Sigmoid colon (tissue), 4 donors: ENCODE data around the gene MYL9.

ENCODE experiments used
- EP300 ChIP-seq, 4 donors: sonication (generic); formaldehyde crosslinking; IDR thresholded peaks; one replicate each; pipeline ENCODE4 v1.6.1; 2017; ENCODE audit warnings: antibody characterized with exemption in 4 of 4
- POLR2A ChIP-seq, 2 donors: fragments of 450-650 bp; IDR thresholded peaks; one replicate each; pipeline ENCODE4 v1.6.1; 2016; ENCODE audit warnings: antibody characterized with exemption in 2 of 2, mild to moderate bottlenecking in 2 of 2, moderate library complexity in 2 of 2
- POLR2AphosphoS5 ChIP-seq, 4 donors: sonication (generic); formaldehyde crosslinking; IDR thresholded peaks; one replicate each; pipeline ENCODE4 v1.6.1; 2017; ENCODE audit warnings: antibody characterized with exemption in 4 of 4
- TF ChIP-seq, protein P1 (sequence below), 4 experiments: fragments of 450-650 bp in 3 of 4; fragments of 200-600 bp in 1 of 4; IDR thresholded peaks; one replicate each; pipeline ENCODE4 v1.5.1; 2016 to 2019; ENCODE audit warnings: antibody characterized with exemption in 4 of 4, mild to moderate bottlenecking in 3 of 4, moderate library complexity in 2 of 4

- TF ChIP-seq, protein P1, sequence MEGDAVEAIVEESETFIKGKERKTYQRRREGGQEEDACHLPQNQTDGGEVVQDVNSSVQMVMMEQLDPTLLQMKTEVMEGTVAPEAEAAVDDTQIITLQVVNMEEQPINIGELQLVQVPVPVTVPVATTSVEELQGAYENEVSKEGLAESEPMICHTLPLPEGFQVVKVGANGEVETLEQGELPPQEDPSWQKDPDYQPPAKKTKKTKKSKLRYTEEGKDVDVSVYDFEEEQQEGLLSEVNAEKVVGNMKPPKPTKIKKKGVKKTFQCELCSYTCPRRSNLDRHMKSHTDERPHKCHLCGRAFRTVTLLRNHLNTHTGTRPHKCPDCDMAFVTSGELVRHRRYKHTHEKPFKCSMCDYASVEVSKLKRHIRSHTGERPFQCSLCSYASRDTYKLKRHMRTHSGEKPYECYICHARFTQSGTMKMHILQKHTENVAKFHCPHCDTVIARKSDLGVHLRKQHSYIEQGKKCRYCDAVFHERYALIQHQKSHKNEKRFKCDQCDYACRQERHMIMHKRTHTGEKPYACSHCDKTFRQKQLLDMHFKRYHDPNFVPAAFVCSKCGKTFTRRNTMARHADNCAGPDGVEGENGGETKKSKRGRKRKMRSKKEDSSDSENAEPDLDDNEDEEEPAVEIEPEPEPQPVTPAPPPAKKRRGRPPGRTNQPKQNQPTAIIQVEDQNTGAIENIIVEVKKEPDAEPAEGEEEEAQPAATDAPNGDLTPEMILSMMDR (IDR thresholded peaks at IDR 0.05): no peak
- TF ChIP-seq POLR2A (IDR thresholded peaks at IDR 0.05) (no peak), POLR2AphosphoS5 (IDR thresholded peaks at IDR 0.05) (no peak), EP300 (IDR thresholded peaks at IDR 0.05) (no peak)
These were observed 638 bp upstream of the MYL9 start for GRCh38 chr20:36540551-36541211.
